Panc1 (cell line): ENCODE measurements around the gene MGME1. TPM values are rescaled to one million over a fixed set of nuclear protein-coding genes. Genes with fewer than 3 reads are reported as not detected.

Experiments
- ATAC-seq: fragments of 200-7000 bp; cut with Tn5 transposase; 2 replicates; pipeline ENCODE4 v1.9.1; 2020; ENCODE audit warnings: mild to moderate bottlenecking, moderate library complexity
- BruUV-seq: library from RNA; stranded (reverse); fragments of 400-500 nt; replicated peaks from 2 replicates; lab custom pipeline; 2021; lab: Mats Ljungman, UMichigan
- CTCF ChIA-PET: fragments of 300-600 bp; sonication (Branson Sonifier 250); formaldehyde crosslinking; loops from one replicate; lab custom pipeline; 2022; ENCODE audit warnings: antibody characterized with exemption; lab: Charles Lee
- POLR2A ChIA-PET: fragments of 300-600 bp; sonication (Branson Sonifier 250); formaldehyde crosslinking; loops from one replicate; lab custom pipeline; 2022; ENCODE audit warnings: antibody characterized with exemption; lab: Charles Lee
- DNase-seq: peaks from one replicate; pipeline ENCODE4 v3.0.0-alpha.2; 2010; ENCODE audit warnings: low read depth, low spot score
- H3K27ac ChIP-seq: 2 replicates; pipeline ENCODE4 v1.5.1; 2011; ENCODE audit warnings: mild to moderate bottlenecking, low read length, inconsistent platforms
- H3K27me3 ChIP-seq: fragments of 200-500 bp; sonication (Bioruptor generic); 2 replicates; pipeline ENCODE4 v1.6.0; 2014; ENCODE audit warnings: low read length, inconsistent platforms; ENCODE audit not compliant: control insufficient read depth, insufficient read depth
- H3K36me3 ChIP-seq: fragments of 200-500 bp; sonication (Bioruptor generic); 2 replicates; pipeline ENCODE4 v1.5.1; 2014; ENCODE audit warnings: inconsistent platforms, mild to moderate bottlenecking, low read length, moderate library complexity; ENCODE audit not compliant: control insufficient read depth, insufficient read depth
- H3K4me1 ChIP-seq: 2 replicates; pipeline ENCODE4 v1.5.1; 2011; ENCODE audit warnings: inconsistent platforms, mild to moderate bottlenecking, low read length, moderate library complexity; ENCODE audit not compliant: control insufficient read depth, insufficient read depth
- H3K4me3 ChIP-seq, 2 experiments: 2 replicates each; pipeline ENCODE4 v1.5.1; 2011 to 2012; ENCODE audit warnings: low read depth in 2 of 2, low read length in 2 of 2, mild to moderate bottlenecking in 2 of 2, inconsistent platforms in 1 of 2, moderate library complexity in 1 of 2
- H3K9me3 ChIP-seq: fragments of 200-500 bp; sonication (Bioruptor generic); 2 replicates; pipeline ENCODE4 v1.5.1; 2014; ENCODE audit warnings: low read depth, mild to moderate bottlenecking, inconsistent platforms, low read length, moderate library complexity; ENCODE audit not compliant: control insufficient read depth, insufficient read depth
- POLR2AphosphoS5 ChIP-seq: IDR thresholded peaks from 2 replicates; pipeline ENCODE4 v1.6.1; 2012; ENCODE audit warnings: mild to moderate bottlenecking, low read depth, low read length, moderate library complexity
- SIN3A ChIP-seq: IDR thresholded peaks from 2 replicates; pipeline ENCODE4 v1.6.1; 2012; ENCODE audit warnings: low read depth, mild to moderate bottlenecking, low read length, moderate library complexity, borderline replicate concordance; ENCODE audit not compliant: insufficient read depth
- TCF7L2 ChIP-seq: IDR thresholded peaks from 2 replicates; pipeline ENCODE4 v1.6.1; 2011; ENCODE audit warnings: mild to moderate bottlenecking, low read depth, low read length, inconsistent platforms
- in situ Hi-C: cut with HindIII; loops from 2 replicates; pipeline ENCODE4 v1.10.0; 2016; ENCODE audit warnings: low sequenced_read_pairs, low pct_unique_long_range_greater_than_20kb
- intact Hi-C: fragments of 100-400 bp; cut with micrococcal nuclease; formaldehyde crosslinking; loops from one replicate; pipeline ENCODE4 v1.10.0; 2022; ENCODE audit not compliant: unreplicated experiment
- total RNA-seq: library from RNA; stranded (reverse); gene quantifications from one replicate; pipeline ENCODE4 v1.2.1, GENCODE V29; 2021; ENCODE audit not compliant: unreplicated experiment
- TF ChIP-seq, protein P1 (sequence below): fragments of 450-650 bp; IDR thresholded peaks from 2 replicates; pipeline ENCODE4 v1.5.1; 2017; ENCODE audit warnings: mild to moderate bottlenecking
- TF ChIP-seq, protein P2 (sequence below), 2 experiments: IDR thresholded peaks; 2 replicates each; pipeline ENCODE4 v1.6.1; 2011 to 2012; ENCODE audit warnings: low read depth in 2 of 2, control low read depth in 1 of 2, low read length in 1 of 2, mild to moderate bottlenecking in 1 of 2, moderate library complexity in 1 of 2; ENCODE audit not compliant: insufficient read depth in 1 of 2

The MGME1 gene
- total RNA-seq, 1 experiment from 2014 or later = 27.0 TPM

DNA sequence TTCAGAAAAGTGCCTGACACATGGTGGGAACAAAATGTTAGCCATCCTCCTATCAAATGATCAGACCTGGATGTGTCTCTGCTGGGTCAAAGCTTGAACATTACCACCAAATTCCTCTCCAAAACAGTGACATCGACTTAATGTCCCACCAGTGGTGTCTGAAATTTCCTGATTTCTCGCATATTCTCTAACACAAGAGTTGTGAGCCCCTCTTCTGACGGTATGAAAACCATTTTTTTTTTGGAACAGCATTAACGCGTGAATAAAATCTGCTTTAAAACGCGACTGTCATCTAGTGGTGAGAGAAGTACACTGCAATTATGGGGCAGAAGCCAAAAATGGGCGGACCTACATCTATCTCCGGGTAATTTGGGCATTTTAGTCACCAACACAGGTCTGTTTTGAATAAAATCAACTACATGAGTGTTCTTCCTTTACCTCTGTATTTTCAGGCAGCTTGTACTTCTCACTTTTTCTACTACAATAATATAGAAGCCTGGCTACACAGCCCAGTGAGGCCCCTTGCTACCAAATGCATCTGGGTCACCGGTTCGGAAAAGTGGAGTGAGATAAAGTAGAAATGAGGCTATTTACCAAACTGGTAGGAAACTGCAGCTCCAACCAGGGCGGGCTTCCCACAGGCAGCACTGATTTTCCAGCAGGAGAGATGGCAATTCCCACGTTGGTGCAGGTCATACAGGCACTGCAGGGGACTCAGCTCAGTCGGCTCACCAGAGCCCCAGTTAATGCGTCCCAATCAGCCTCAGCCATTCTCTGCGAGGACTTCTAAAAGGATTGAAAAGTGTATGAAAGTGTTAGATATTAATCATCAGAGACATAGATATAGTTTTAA is 27.4 kb downstream of the MGME1 start:
- ChIA-PET CTCF (interaction anchor here (0.7 kb wide), 2 partner anchors 33 to 38 kb away, joined by 3 read pairs; no protein-coding TSS in a partner anchor), POLR2A (no interaction called here)
- in situ Hi-C loops = no loop called here
- Histone ChIP-seq H3K27ac (no peak overlapping the region), H3K36me3 (no peaks in the 10 kb centered on the region), H3K27me3 (no peaks in the 10 kb centered on the region), H3K4me1 (no peaks in the 10 kb centered on the region; the same call in 1 of the 2 replicates), H3K4me3 (peak overlapping the region in 1 of 2 experiments; percentile 31; a peak in 2 of 4 replicates), H3K9me3 (no peaks in the 10 kb centered on the region)
- DNase-seq (no peak), ATAC-seq (peak; percentile 80)
- intact Hi-C loops = loop anchor here (10.0 kb wide), 1 partner anchor 491 kb away; no protein-coding TSS in a partner anchor
- no peak for TF ChIP-seq TCF7L2
- TF ChIP-seq, protein P1, sequence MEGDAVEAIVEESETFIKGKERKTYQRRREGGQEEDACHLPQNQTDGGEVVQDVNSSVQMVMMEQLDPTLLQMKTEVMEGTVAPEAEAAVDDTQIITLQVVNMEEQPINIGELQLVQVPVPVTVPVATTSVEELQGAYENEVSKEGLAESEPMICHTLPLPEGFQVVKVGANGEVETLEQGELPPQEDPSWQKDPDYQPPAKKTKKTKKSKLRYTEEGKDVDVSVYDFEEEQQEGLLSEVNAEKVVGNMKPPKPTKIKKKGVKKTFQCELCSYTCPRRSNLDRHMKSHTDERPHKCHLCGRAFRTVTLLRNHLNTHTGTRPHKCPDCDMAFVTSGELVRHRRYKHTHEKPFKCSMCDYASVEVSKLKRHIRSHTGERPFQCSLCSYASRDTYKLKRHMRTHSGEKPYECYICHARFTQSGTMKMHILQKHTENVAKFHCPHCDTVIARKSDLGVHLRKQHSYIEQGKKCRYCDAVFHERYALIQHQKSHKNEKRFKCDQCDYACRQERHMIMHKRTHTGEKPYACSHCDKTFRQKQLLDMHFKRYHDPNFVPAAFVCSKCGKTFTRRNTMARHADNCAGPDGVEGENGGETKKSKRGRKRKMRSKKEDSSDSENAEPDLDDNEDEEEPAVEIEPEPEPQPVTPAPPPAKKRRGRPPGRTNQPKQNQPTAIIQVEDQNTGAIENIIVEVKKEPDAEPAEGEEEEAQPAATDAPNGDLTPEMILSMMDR = peak; percentile 98
- BruUV-seq = no TSS peak

DNA sequence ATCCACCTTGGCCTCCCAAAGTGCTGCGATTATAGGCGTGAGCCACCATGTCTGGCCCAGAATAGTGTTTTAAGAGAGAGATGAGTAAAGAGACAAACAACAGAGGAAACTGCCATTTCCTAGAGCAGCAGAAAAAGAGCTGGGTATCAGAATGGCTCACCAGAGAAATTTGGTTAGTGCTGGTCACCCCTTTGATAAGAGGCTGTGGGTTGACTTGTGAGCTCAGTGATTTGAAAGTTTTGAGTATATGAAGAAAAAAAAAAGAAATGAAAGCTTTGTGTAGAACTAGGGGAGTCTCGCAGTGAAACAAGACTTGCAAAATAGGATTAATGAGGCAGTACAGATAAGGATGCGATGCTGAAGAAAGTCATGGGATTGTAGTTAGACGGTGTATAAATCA is 29.6 kb downstream of the MGME1 start:
- TF ChIP-seq POLR2AphosphoS5 (no peak), TCF7L2 (no peak), SIN3A (no peak)
- TF ChIP-seq, protein P2, sequence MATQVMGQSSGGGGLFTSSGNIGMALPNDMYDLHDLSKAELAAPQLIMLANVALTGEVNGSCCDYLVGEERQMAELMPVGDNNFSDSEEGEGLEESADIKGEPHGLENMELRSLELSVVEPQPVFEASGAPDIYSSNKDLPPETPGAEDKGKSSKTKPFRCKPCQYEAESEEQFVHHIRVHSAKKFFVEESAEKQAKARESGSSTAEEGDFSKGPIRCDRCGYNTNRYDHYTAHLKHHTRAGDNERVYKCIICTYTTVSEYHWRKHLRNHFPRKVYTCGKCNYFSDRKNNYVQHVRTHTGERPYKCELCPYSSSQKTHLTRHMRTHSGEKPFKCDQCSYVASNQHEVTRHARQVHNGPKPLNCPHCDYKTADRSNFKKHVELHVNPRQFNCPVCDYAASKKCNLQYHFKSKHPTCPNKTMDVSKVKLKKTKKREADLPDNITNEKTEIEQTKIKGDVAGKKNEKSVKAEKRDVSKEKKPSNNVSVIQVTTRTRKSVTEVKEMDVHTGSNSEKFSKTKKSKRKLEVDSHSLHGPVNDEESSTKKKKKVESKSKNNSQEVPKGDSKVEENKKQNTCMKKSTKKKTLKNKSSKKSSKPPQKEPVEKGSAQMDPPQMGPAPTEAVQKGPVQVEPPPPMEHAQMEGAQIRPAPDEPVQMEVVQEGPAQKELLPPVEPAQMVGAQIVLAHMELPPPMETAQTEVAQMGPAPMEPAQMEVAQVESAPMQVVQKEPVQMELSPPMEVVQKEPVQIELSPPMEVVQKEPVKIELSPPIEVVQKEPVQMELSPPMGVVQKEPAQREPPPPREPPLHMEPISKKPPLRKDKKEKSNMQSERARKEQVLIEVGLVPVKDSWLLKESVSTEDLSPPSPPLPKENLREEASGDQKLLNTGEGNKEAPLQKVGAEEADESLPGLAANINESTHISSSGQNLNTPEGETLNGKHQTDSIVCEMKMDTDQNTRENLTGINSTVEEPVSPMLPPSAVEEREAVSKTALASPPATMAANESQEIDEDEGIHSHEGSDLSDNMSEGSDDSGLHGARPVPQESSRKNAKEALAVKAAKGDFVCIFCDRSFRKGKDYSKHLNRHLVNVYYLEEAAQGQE (IDR thresholded peaks at IDR 0.05; ENCODE audit: insufficient read depth in 1 of 2, low read depth in 2 of 2, low read length in 1 of 2) = no peak
- TF ChIP-seq, protein P1 = no peak
- DNase-seq = no peak
- in situ Hi-C loops (no loop called here), intact Hi-C loops (loop anchor here (10.0 kb wide), 1 partner anchor 494 kb away; no protein-coding TSS in a partner anchor)
- H3K4me3 ChIP-seq = no peak overlapping the region
- BruUV-seq = no TSS peak
- no peaks in the 10 kb centered on the region for H3K9me3 ChIP-seq
- ATAC-seq = no peak
- ChIA-PET CTCF (no interaction called here), POLR2A (interaction anchor here (0.6 kb wide), 1 partner anchor 32 kb away, joined by 17 read pairs; no protein-coding TSS in a partner anchor)
- H3K4me1 ChIP-seq = no peaks in the 10 kb centered on the region; the same call in 1 of the 2 replicates
- H3K27me3 ChIP-seq = no peaks in the 10 kb centered on the region
- H3K27ac ChIP-seq = no peak overlapping the region
- H3K36me3 ChIP-seq = no peaks in the 10 kb centered on the region
